Measurements from ENCODE around the gene SYTL3.

The SYTL3 gene

DNA sequence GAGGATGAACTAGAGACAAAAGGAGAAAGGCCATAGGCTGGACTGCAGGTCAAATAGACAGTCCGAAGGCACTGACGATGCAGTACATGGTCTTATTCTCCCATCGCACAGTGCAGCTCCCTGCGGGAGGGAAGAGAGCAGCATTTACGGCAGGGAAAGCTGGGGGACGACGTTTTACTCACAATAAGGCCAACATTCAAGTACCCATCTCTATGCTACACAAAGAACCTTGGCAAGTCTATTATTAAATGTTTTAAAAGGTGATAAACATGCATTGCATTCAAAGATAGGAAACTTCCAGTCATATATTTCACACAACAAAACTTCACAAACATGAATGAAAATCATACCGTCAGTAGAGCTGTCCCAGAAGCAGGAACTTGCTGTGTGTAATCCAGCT, 13.1 kb upstream of the SYTL3 start:
- no peak for DNase-seq (ENCODE audit: low read depth)
- no peak overlapping the region for H3K4me3 ChIP-seq (ENCODE audit: control insufficient read depth, low read depth, low read length)
- TF ChIP-seq, protein P1, sequence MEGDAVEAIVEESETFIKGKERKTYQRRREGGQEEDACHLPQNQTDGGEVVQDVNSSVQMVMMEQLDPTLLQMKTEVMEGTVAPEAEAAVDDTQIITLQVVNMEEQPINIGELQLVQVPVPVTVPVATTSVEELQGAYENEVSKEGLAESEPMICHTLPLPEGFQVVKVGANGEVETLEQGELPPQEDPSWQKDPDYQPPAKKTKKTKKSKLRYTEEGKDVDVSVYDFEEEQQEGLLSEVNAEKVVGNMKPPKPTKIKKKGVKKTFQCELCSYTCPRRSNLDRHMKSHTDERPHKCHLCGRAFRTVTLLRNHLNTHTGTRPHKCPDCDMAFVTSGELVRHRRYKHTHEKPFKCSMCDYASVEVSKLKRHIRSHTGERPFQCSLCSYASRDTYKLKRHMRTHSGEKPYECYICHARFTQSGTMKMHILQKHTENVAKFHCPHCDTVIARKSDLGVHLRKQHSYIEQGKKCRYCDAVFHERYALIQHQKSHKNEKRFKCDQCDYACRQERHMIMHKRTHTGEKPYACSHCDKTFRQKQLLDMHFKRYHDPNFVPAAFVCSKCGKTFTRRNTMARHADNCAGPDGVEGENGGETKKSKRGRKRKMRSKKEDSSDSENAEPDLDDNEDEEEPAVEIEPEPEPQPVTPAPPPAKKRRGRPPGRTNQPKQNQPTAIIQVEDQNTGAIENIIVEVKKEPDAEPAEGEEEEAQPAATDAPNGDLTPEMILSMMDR (conservative IDR thresholded peaks at IDR 0.05; ENCODE audit: control insufficient read depth, insufficient read depth, low read depth, low read length) = no peak

DNA sequence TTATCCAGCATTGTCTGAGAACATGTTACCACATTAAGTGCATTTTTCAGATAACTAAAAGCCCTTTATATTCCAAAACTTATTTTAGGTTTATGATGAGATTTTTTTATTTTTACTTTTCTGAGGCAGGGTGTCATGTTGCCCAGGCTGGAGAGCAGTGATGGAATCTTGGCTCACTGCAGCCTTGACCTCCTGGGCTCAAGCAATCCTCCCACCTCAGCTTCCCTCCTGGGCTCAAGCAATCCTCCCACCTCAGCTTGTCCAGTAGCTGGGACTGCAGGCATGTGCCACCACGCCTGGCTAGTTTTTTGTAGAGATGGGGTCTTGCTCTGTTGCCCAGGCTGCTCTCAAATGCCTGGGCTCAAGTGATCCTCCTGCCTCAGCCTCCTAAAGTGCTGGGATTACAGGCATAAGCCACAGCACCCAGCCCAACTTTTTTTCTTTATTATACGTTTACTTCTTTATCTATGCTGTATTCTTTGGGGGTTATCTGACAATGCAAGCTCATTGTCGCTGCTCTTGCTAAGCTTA, 11.5 kb upstream of the SYTL3 start:
- DNase-seq (ENCODE audit: low read depth) = no peak
- TF ChIP-seq, protein P1 (conservative IDR thresholded peaks at IDR 0.05; ENCODE audit: control insufficient read depth, insufficient read depth, low read depth, low read length) = no peak
- no peak overlapping the region for H3K4me3 ChIP-seq (ENCODE audit: control insufficient read depth, low read depth, low read length)

DNA sequence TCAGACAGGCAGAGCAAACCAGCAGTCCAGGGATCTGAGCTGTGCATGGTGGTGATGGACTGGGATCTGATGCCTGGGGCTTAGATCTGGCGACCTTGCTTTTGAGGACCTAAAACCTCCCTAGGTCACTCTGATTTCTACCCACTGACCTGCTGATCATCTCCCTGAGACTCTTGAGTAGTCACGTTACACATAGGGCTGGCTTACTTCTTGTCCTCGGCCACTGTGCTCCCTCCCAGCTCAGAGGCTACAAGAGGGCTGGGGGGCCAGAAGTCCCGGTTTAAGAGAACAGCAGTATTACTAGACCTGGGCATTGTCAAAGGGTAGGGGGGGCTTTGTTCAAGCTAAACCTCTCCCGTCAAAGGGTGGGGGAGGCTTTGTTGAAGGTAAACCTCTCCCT, 10.8 kb upstream of the SYTL3 start:
- DNase-seq (ENCODE audit: low read depth) = no peak
- TF ChIP-seq, protein P1 (conservative IDR thresholded peaks at IDR 0.05; ENCODE audit: control insufficient read depth, insufficient read depth, low read depth, low read length) = no peak
- H3K4me3 ChIP-seq (ENCODE audit: control insufficient read depth, low read depth, low read length) = no peak overlapping the region

DNA sequence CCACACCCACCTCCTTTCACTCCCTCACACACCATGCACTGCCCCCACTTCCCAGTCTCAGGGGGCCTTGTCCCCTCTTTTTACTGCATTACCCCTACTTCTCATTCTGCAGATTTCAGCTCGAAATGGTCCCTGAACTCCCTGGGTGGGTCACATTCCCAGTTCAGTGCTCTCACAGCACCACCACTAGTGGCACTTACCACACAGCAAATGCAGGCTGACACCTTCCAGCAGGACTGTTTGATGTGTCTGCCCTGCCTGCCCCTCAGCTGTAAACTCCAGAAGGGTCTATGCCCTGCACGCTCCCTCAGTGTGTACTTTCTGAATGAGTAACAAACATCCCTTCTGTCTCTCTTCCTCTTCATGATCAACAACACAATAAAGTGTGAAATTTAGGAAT, 9.3 kb upstream of the SYTL3 start:
- no peak for DNase-seq (ENCODE audit: low read depth)
- H3K4me3 ChIP-seq (ENCODE audit: control insufficient read depth, low read depth, low read length) = no peak overlapping the region
- TF ChIP-seq, protein P1 (conservative IDR thresholded peaks at IDR 0.05; ENCODE audit: control insufficient read depth, insufficient read depth, low read depth, low read length) = no peak

DNA sequence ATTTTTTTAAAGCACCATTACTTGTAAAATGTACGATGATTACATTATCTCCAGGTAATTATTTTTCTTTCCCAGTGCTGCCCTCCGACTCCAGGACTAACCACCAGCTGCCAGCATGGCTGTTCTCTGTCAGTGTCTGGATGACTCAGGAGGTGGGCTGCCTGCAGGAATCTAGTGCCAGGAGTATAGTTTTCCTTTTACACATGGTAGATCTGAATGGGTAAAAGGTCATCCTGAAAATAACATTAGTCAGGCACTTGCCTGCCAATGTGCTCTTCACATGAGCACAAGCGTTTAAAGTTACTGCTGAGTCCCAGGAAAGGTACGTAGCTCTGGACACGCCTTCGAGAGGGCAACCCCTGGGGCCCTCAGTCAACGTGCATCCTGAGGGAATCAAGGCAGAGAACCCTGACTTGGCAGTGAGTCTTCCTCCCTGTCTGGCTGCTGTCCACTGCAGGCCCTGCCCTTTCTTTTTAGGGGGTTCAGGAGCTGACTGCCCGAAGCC, 7.7 kb upstream of the SYTL3 start:
- H3K4me3 ChIP-seq (ENCODE audit: control insufficient read depth, low read depth, low read length) = peak overlapping the region; percentile 87
- TF ChIP-seq, protein P1 (conservative IDR thresholded peaks at IDR 0.05; ENCODE audit: control insufficient read depth, insufficient read depth, low read depth, low read length) = no peak
- peak; percentile 97 for DNase-seq (ENCODE audit: low read depth)

DNA sequence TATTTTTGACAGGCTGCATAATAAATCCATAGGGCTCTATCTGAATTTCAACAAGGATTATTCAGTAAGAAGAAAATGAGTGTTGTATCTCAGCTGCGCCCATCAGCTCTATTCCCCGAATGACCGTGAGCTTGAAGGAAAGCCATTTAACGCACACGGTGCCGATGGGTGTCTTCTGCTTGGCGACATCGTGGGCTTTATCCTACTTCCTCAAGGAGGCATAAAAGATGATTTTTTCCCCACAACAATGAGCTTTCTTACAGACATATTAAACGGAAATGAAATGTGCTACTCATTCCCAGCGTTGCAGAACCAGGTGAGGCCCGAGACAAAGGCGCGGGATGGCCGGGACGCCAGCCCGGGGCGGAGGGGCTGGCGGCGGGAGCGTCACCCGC, 6.0 kb upstream of the SYTL3 start:
- H3K4me3 ChIP-seq (ENCODE audit: control insufficient read depth, low read depth, low read length) = peak overlapping the region; percentile 87
- TF ChIP-seq, protein P1 (conservative IDR thresholded peaks at IDR 0.05; ENCODE audit: control insufficient read depth, insufficient read depth, low read depth, low read length) = no peak
- DNase-seq (ENCODE audit: low read depth) = peak; percentile 18

All from fibroblast of mammary gland (primary cell).